Liver (tissue), 9 donors: ENCODE measurements around the gene SLC35G4. TPM values are rescaled to one million over a fixed set of nuclear protein-coding genes. Genes with fewer than 3 reads are reported as not detected.

Experiments
- DNase-seq: peaks from one replicate; pipeline ENCODE4 v3.0.0-alpha.2; 2017; ENCODE audit warnings: low spot score
- H3K27ac ChIP-seq, 2 donors: one replicate each; pipeline ENCODE4 v1.7.0; 2013; ENCODE audit warnings: inconsistent platforms in 2 of 2, low read length in 2 of 2, control low read depth in 1 of 2, low read depth in 1 of 2, mild to moderate bottlenecking in 1 of 2
- H3K27me3 ChIP-seq, 4 donors: one replicate each; pipeline versions ENCODE4 v1.6.1 to v1.7.0; 2013; ENCODE audit warnings: low read length in 3 of 4, inconsistent platforms in 1 of 4, mild to moderate bottlenecking in 1 of 4, moderate library complexity in 1 of 4; ENCODE audit not compliant: control insufficient read depth in 4 of 4, insufficient read depth in 4 of 4
- H3K36me3 ChIP-seq, 4 donors: one replicate each; pipeline versions ENCODE4 v1.6.1 to v1.7.0; 2013; ENCODE audit warnings: low read length in 3 of 4, mild to moderate bottlenecking in 3 of 4, low read depth in 1 of 4, moderate library complexity in 1 of 4; ENCODE audit not compliant: control insufficient read depth in 4 of 4, insufficient read depth in 3 of 4
- H3K4me1 ChIP-seq, 4 donors: one replicate each; pipeline versions ENCODE4 v1.6.1 to v1.7.0; 2013; ENCODE audit warnings: low read length in 3 of 4, mild to moderate bottlenecking in 3 of 4, moderate library complexity in 1 of 4; ENCODE audit not compliant: control insufficient read depth in 4 of 4, insufficient read depth in 4 of 4
- H3K4me3 ChIP-seq, 3 donors: one replicate each; pipeline versions ENCODE4 v1.6.1 to v1.7.0; 2013; ENCODE audit warnings: low read length in 3 of 3, control low read depth in 1 of 3, low read depth in 1 of 3, mild to moderate bottlenecking in 1 of 3
- H3K9ac ChIP-seq, 2 donors: one replicate each; pipeline ENCODE4 v1.7.0; 2013; ENCODE audit warnings: low read length in 2 of 2, mild to moderate bottlenecking in 2 of 2, moderate library complexity in 2 of 2, control low read depth in 1 of 2, low read depth in 1 of 2
- H3K9me3 ChIP-seq, 4 donors: one replicate each; pipeline versions ENCODE4 v1.6.1 to v1.7.0; 2013; ENCODE audit warnings: low read length in 3 of 4; ENCODE audit not compliant: control insufficient read depth in 4 of 4
- ATF3 ChIP-seq: IDR thresholded peaks from 2 replicates; pipeline ENCODE4 v1.6.1; 2016; ENCODE audit warnings: antibody characterized with exemption
- CTCF ChIP-seq: fragments of 150-350 bp; IDR thresholded peaks from 2 replicates; pipeline ENCODE4 v1.5.1; 2017; ENCODE audit warnings: improper control_type of control experiment, low read depth, low read length; ENCODE audit not compliant: missing input control
- EGR1 ChIP-seq, 2 donors: IDR thresholded peaks; 2 replicates each; pipeline ENCODE4 v1.6.1; 2016 to 2018; ENCODE audit warnings: antibody characterized with exemption in 2 of 2, low read depth in 2 of 2
- FOXA1 ChIP-seq: IDR thresholded peaks from 2 replicates; pipeline ENCODE4 v1.6.1; 2016; ENCODE audit warnings: antibody characterized with exemption
- FOXA2 ChIP-seq: IDR thresholded peaks from 2 replicates; pipeline ENCODE4 v1.6.1; 2016; ENCODE audit warnings: antibody characterized with exemption
- GABPA ChIP-seq, 2 donors: IDR thresholded peaks in 1 of 2; conservative IDR thresholded peaks in 1 of 2; 2 replicates each; pipeline ENCODE4 v1.6.1; 2016; ENCODE audit warnings: antibody characterized with exemption in 2 of 2, mild to moderate bottlenecking in 1 of 2, moderate library complexity in 1 of 2
- HNF4A ChIP-seq, 2 donors: conservative IDR thresholded peaks; 2 replicates each; pipeline ENCODE4 v1.6.1; 2016; ENCODE audit warnings: antibody characterized with exemption in 2 of 2, mild to moderate bottlenecking in 2 of 2
- HNF4G ChIP-seq: IDR thresholded peaks from 2 replicates; pipeline ENCODE4 v1.6.1; 2016; ENCODE audit warnings: antibody characterized with exemption
- JUND ChIP-seq, 2 donors: IDR thresholded peaks; 2 replicates each; pipeline ENCODE4 v1.6.1; 2016; ENCODE audit warnings: antibody characterized with exemption in 2 of 2
- NR2F2 ChIP-seq: IDR thresholded peaks from 2 replicates; pipeline ENCODE4 v1.6.1; 2016; ENCODE audit warnings: antibody characterized with exemption
- RAD21 ChIP-seq, 2 donors: IDR thresholded peaks; 2 replicates each; pipeline ENCODE4 v1.6.1; 2016; ENCODE audit warnings: antibody characterized with exemption in 2 of 2, mild to moderate bottlenecking in 2 of 2
- REST ChIP-seq: IDR thresholded peaks from 2 replicates; pipeline ENCODE4 v1.6.1; 2016; ENCODE audit warnings: antibody characterized with exemption, mild to moderate bottlenecking
- RXRA ChIP-seq, 2 donors: IDR thresholded peaks; 2 replicates each; pipeline ENCODE4 v1.6.1; 2017 to 2018; ENCODE audit warnings: antibody characterized with exemption in 2 of 2, mild to moderate bottlenecking in 1 of 2
- SP1 ChIP-seq: IDR thresholded peaks from 2 replicates; pipeline ENCODE4 v1.6.1; 2018; ENCODE audit warnings: antibody characterized with exemption, mild to moderate bottlenecking
- TAF1 ChIP-seq: conservative IDR thresholded peaks from 2 replicates; pipeline ENCODE4 v1.6.1; 2016; ENCODE audit warnings: antibody characterized with exemption, mild to moderate bottlenecking
- YY1 ChIP-seq: IDR thresholded peaks from 2 replicates; pipeline ENCODE4 v1.6.1; 2016; ENCODE audit warnings: antibody characterized with exemption, mild to moderate bottlenecking
- WGBS: extraction: QIAGEN DNeasy Blood & Tissue Kit; methylation state at CpG from one replicate; pipeline ENCODE4 v1.1.7; 2013; 5-methylcytosine and 5-hydroxymethylcytosine counted together
- polyA plus RNA-seq, 2 donors: library from polyadenylated mRNA; stranded (reverse) in 1 of 2; unstranded in 1 of 2; fragments of 200-250 nt in 1 of 2; fragments of >200 nt in 1 of 2; fragmentation: Nextera tagmentation in 1 of 2; extraction: Ambion mirVana in 1 of 2; gene quantifications; one replicate each; pipeline versions ENCODE4 v1.2.1 to v1.2.3, GENCODE V29; 2013 to 2015
- total RNA-seq, 2 donors: library from RNA; depleted of rRNA; stranded (reverse); fragments of >200 nt; gene quantifications; one replicate each; pipeline ENCODE4 v1.2.3, GENCODE V29; 2014
- TF ChIP-seq, protein P1 (sequence below): IDR thresholded peaks from 2 replicates; pipeline ENCODE4 v1.6.1; 2016; ENCODE audit warnings: antibody characterized with exemption
- donor health status: healthy.
- donor health status: healthy.
- donor health status: healthy.
- donor health status: healthy.
- donor health status: healthy.

The SLC35G4 gene
- total and polyA plus RNA-seq, 4 donors, result not detected

GRCh38 chr18:11585596-11585995 is 23.8 kb upstream of the SLC35G4 start (continued):
- TF ChIP-seq CTCF (no peak), HNF4G (no peak)

DNA sequence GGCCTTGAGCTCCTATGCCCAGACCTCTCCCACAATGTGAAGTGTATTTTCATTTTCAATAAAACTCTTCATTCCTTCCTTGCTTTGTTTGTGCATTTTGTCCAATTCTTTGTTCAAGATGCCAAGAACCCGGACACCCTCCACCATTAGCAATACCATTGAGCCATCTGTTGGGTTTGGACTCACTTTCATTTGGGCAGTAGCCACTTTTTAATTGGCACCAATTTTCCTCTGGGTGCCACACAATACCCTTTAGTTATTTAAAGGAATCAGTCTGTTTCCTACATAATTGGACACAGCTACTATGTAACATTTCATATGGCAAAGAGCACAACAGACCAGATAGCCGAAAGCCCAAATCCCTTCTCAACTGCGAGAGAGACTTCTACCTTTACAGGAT is 22.5 kb upstream of the SLC35G4 start:
- Histone ChIP-seq H3K9ac (no peak overlapping the region), H3K27me3 (no peaks in the 10 kb centered on the region), H3K4me3 (no peak overlapping the region), H3K4me1 (no peaks in the 10 kb centered on the region), H3K27ac (no peak overlapping the region), H3K36me3 (no peaks in the 10 kb centered on the region), H3K9me3 (no peaks in the 10 kb centered on the region)
- DNase-seq, result no peak
- no peak for TF ChIP-seq HNF4A (conservative IDR thresholded peaks at IDR 0.05)
- TF ChIP-seq ATF3, result no peak
- TF ChIP-seq, protein P1, sequence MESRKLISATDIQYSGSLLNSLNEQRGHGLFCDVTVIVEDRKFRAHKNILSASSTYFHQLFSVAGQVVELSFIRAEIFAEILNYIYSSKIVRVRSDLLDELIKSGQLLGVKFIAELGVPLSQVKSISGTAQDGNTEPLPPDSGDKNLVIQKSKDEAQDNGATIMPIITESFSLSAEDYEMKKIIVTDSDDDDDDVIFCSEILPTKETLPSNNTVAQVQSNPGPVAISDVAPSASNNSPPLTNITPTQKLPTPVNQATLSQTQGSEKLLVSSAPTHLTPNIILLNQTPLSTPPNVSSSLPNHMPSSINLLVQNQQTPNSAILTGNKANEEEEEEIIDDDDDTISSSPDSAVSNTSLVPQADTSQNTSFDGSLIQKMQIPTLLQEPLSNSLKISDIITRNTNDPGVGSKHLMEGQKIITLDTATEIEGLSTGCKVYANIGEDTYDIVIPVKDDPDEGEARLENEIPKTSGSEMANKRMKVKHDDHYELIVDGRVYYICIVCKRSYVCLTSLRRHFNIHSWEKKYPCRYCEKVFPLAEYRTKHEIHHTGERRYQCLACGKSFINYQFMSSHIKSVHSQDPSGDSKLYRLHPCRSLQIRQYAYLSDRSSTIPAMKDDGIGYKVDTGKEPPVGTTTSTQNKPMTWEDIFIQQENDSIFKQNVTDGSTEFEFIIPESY, result no peak
- no peak for TF ChIP-seq EGR1 (IDR thresholded peaks at IDR 0.05; ENCODE audit: low read depth in 2 of 2)
- no peak for TF ChIP-seq JUND (IDR thresholded peaks at IDR 0.05)
- TF ChIP-seq NR2F2, result no peak
- TF ChIP-seq FOXA2, result no peak
- no peak for TF ChIP-seq GABPA (IDR thresholded peaks at IDR 0.05 in 1 of 2, conservative IDR thresholded peaks at IDR 0.05 in 1 of 2)
- TF ChIP-seq FOXA1, result no peak
- TF ChIP-seq RXRA (IDR thresholded peaks at IDR 0.05), result no peak
- no peak for TF ChIP-seq CTCF
- WGBS, result 85% methylated on average over 3 of the region's 3 CpGs

DNA sequence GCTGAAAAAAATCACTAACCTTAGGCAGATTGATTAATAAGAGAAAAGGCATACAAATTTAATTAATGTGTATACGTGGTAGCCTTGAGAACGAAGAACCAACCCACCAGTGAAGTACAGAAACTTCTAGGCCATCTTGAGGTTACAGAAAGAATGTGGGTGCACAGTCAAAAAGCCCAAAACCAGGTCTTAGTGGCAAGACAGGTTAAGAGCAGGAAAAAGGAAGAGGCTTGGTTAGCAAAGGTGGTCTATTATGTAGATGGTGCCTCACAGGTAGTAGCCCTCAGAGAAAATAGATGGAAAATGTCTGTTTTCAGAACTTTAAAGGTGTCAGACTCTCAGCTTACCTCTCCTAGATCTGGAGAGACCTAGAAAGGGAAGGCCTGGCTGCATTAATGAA is 22.0 kb upstream of the SLC35G4 start:
- no peaks in the 10 kb centered on the region for H3K36me3 ChIP-seq
- H3K27me3 ChIP-seq, result no peaks in the 10 kb centered on the region
- WGBS, result 83% methylated on average over 2 of the region's 2 CpGs
- H3K4me1 ChIP-seq, result no peaks in the 10 kb centered on the region
- H3K9ac ChIP-seq, result no peak overlapping the region
- no peak for DNase-seq
- H3K4me3 ChIP-seq, result no peak overlapping the region
- no peak overlapping the region for H3K27ac ChIP-seq
- H3K9me3 ChIP-seq, result no peaks in the 10 kb centered on the region
- no peak for TF ChIP-seq FOXA1
- no peak for TF ChIP-seq RAD21 (IDR thresholded peaks at IDR 0.05)
- TF ChIP-seq HNF4A (conservative IDR thresholded peaks at IDR 0.05), result no peak
- no peak for TF ChIP-seq NR2F2
- TF ChIP-seq YY1, result no peak
- TF ChIP-seq, protein P1, result no peak
- no peak for TF ChIP-seq SP1
- no peak for TF ChIP-seq RXRA (IDR thresholded peaks at IDR 0.05)
- no peak for TF ChIP-seq FOXA2
- no peak for TF ChIP-seq REST
- TF ChIP-seq GABPA (IDR thresholded peaks at IDR 0.05 in 1 of 2, conservative IDR thresholded peaks at IDR 0.05 in 1 of 2), result no peak
- TF ChIP-seq EGR1 (IDR thresholded peaks at IDR 0.05; ENCODE audit: low read depth in 2 of 2), result no peak
- no peak for TF ChIP-seq TAF1
